Hematopoietic multipotent progenitor cell (in vitro differentiated cells): ENCODE data around the gene PHACTR1. TPM values are rescaled to one million over a fixed set of nuclear protein-coding genes. Genes with fewer than 3 reads are reported as not detected.
"Not testable (repeated sequence)": the region's sequence is repeated elsewhere in the genome, so short reads cannot be mapped to it uniquely, and the experiment has no call there.

ENCODE experiments used
- DNase-seq, 3 donors: peaks; one replicate each; pipeline ENCODE4 v3.0.0-alpha.2; 2011 to 2015; ENCODE audit warnings: low read depth in 2 of 3, low spot score in 2 of 3
- small RNA-seq: library from RNA; depleted of rRNA; stranded (forward); fragments of <200 nt; gene quantifications from one replicate; pipeline ENCODE3, GENCODE V24; 2012
- total RNA-seq: library from RNA; depleted of rRNA; stranded (reverse); fragments of >200 nt; gene quantifications from one replicate; pipeline ENCODE4 v1.2.3, GENCODE V29; 2012

Gene PHACTR1
- total RNA-seq, 1 donor: 34.2 TPM

DNA sequence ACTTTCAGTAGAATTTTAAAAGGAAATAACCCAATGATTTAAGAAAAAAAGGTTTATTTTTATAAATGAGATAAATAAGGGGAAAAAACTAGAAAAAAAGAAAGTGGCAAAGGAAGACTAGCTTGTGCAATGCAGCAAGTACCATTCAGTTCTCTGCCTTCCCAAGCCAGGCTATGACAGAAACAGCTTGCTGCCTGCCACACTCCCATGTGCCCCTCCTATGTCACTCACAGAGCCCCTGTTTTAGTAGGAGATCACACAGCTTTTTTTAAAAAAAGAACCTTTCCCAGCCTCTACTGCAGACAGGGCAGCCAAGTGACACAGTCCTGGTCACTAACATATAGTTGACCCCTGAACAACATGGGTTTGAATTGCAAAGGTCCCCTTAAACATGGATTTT is 598.2 kb downstream of the PHACTR1 start:
- DNase-seq: no peak

DNA sequence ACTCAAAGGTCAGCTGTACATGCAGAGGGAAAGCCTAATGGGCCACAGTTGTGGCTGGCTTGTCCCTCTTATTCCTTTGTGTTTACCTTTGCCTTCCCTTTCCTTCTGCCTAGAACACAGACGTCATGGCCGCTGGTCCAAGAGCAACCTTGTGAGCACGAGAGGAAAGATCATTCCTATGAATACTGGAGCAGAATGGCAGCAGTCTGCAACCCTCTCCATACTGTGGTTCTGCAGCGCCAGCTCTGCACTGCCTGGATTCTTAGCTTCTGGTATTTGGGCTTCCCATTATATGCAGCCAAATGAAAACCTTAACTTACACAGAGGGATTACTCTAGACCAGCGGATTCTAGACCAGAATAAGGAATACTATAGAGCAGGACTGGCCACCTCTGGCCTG is 599.3 kb downstream of the PHACTR1 start:
- DNase-seq: no peak

DNA sequence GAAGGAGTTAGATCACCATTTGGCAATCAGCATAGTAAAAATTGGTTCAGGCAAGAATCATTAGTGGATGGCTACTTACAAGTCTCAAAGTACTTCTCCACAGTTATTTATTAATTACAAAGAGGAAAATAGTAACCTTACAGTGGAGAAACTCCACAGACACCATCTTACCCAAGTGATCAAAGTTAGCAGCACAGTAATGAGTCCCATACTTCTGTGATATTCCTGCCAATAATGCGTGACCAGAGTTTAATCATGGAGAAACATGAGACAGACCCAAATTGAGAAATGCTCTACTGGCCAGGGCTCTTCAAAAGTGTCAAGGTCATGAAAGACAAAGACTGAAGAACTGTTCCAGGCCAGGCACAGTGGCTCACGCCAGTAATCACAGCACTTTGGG is 602.3 kb downstream of the PHACTR1 start:
- no peak for DNase-seq

DNA sequence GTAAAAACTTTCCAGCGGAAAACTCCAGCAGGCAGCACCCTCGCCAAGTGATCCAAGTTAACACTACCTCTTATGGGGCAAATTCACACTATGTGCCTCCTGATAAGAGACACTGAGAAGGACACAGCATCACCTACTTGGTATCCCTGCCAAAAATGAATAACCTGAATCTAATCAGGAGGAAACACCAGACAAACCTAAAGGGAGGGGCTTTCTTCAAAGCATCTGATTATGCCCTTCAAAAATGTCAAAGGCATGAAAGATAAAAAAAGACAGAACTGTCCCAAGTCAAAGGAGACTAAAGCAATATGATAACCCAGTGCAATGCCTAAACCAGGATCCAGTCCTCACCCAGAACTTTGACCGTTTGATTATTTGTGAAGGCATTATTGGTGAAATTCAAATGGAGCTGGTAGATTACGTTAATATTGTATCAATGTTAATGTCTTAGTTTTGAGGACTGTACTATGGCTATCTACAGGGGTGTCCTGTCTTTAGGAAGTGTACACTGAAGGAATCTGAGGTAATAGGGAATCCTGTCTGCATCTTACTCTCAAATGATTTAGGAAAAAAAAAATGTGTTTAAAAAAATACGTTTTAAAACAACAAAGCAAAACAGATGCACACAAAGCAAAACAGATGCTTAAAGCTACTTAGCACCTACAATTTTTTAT is 603.5 kb downstream of the PHACTR1 start:
- DNase-seq: peak in 1 of 3 donors; percentile 25

GRCh38 chr6:13326031-13326586 is 609.5 kb downstream of the PHACTR1 start:
- not testable (repeated sequence) for DNase-seq

GRCh38 chr6:13327691-13328075 is 611.1 kb downstream of the PHACTR1 start:
- peak in 1 of 3 donors; percentile 26 for DNase-seq

- DNase-seq: peak; percentile 86 to 92 (median 90)
Measured at GRCh38 chr6:13328076-13328874, 611.7 kb downstream of the PHACTR1 start, which contains the start of gene TBC1D7. Gene TBC1D7 (minus strand): TSS chr6:13328537. CDS start chr6:13326898, 1,639 bp downstream.

DNA sequence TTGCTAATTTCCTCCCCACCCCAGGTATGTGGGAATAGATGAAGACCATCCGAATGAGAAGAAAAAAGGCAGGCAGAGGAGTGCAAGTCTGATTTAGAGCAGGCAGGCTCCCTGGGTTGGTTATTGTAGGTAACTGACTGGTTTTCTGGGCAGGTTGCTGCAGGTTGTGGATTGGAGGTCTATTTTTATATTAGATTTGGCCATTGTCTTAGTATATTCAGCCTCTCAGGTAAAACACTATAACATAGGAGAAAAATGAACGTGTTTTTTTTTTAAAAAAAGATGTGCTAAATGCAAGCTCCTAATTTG is 612.3 kb downstream of the PHACTR1 start:
- no peak for DNase-seq

GRCh38 chr6:13331516-13332348 is 615.2 kb downstream of the PHACTR1 start:
- peak in 1 of 3 donors; percentile 57 for DNase-seq

DNA sequence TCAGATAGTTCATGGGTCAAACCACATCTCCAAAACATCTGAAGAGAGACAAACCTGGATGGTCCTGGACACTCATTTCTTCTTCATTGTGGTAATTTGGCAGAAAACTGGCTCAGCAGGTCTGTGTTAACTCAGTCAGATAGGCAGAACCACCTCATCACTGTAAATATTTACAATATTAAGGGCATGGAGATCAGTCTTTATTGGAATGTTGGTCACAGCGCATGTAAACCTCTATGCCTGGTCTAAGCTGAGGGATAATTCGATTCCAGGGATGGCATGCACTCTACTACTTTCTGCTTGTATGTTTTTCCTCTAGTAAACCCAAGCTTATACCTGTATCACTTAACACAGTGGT is 615.8 kb downstream of the PHACTR1 start:
- DNase-seq: no peak

- DNase-seq: peak in 2 of 3 donors; percentile 62 to 79
Measured at GRCh38 chr6:13334953-13335352, 618.4 kb downstream of the PHACTR1 start.

GRCh38 chr6:13336553-13336952 is 620.0 kb downstream of the PHACTR1 start:
- peak; percentile 52 to 71 (median 64) for DNase-seq

GRCh38 chr6:13338038-13338437 is 621.5 kb downstream of the PHACTR1 start:
- peak in 1 of 3 donors; percentile 63 for DNase-seq

Small RNA genes within 50 kb of the gene (small RNA-seq; reads per million reads assigned to genes)
- 3.2 reads per million, percentile 80 among the genes with 10 or more reads in this experiment for gene RNU1-11P
